Activated B cell treated with CpG ODN at 0.5 μM for 24 hours (primary cell): Measurements from ENCODE around the gene LMTK3. TPM values are rescaled to one million over a fixed set of nuclear protein-coding genes. Genes with fewer than 3 reads are reported as not detected.

ENCODE experiments used
- ATAC-seq: fragments of 200-7000 bp; cut with Tn5 transposase; one replicate; pipeline ENCODE4 v1.10.0; 2021; ENCODE audit warnings: low read depth, mild to moderate bottlenecking, moderate library complexity
- CTCF ChIA-PET: fragments of 350-600 bp; sonication (Branson Sonifier 250); formaldehyde crosslinking; loops from one replicate; lab custom pipeline; 2021; ENCODE audit warnings: antibody characterized with exemption; lab: Charles Lee
- POLR2A ChIA-PET: fragments of 350-600 bp; sonication (Branson Sonifier 250); formaldehyde crosslinking; loops from one replicate; lab custom pipeline; 2021; ENCODE audit warnings: antibody characterized with exemption; lab: Charles Lee
- DNase-seq: peaks from one replicate; pipeline ENCODE4 v3.0.0; 2022
- H3K27ac Mint-ChIP-seq: one replicate; pipeline ENCODE4 v1.8.0; 2020; ENCODE audit warnings: mixed read lengths
- H3K27me3 Mint-ChIP-seq: one replicate; pipeline ENCODE4 v1.8.0; 2021; ENCODE audit warnings: mixed read lengths
- H3K36me3 Mint-ChIP-seq: one replicate; pipeline ENCODE4 v1.8.0; 2021; ENCODE audit warnings: low read depth, mixed read lengths
- H3K4me1 Mint-ChIP-seq: one replicate; pipeline ENCODE4 v1.8.0; 2021; ENCODE audit warnings: mixed read lengths
- H3K4me3 Mint-ChIP-seq: one replicate; pipeline ENCODE4 v1.8.0; 2020; ENCODE audit warnings: mild to moderate bottlenecking, mixed read lengths
- H3K9me3 Mint-ChIP-seq: one replicate; pipeline ENCODE4 v1.8.0; 2020; ENCODE audit warnings: mixed read lengths
- CTCF ChIP-seq: fragments of 200-600 bp; IDR thresholded peaks from one replicate; pipeline ENCODE4 v1.8.0; 2022; ENCODE audit warnings: antibody characterized with exemption, mild to moderate bottlenecking
- intact Hi-C: fragments of 100-400 bp; cut with micrococcal nuclease; formaldehyde crosslinking; loops from one replicate; pipeline ENCODE4 v1.15.1; 2024
- total RNA-seq: library from RNA; stranded (reverse); gene quantifications from 2 replicates; pipeline ENCODE4 v1.2.3, GENCODE V29; 2022

The LMTK3 gene
- total RNA-seq, 1 donor from 2014 or later: 0.60 TPM

GRCh38 chr19:48537541-48537940 lies 25.9 kb upstream of the LMTK3 start:
- ATAC-seq (no peak), DNase-seq (no peak)
- Mint-ChIP-seq H3K4me1 (no peaks in the 10 kb centered on the region), H3K36me3 (no peaks in the 10 kb centered on the region), H3K9me3 (no peaks in the 10 kb centered on the region), H3K4me3 (no peak overlapping the region), H3K27ac (no peak overlapping the region), H3K27me3 (peaks cover 2% of the 10 kb centered on the region)
- ChIA-PET CTCF (no interaction called here), POLR2A (no interaction called here)
- TF ChIP-seq CTCF: no peak
- intact Hi-C loops: no loop called here

- Mint-ChIP-seq H3K9me3 (peaks cover 5% of the 10 kb centered on the region), H3K4me3 (no peak overlapping the region), H3K27ac (no peak overlapping the region), H3K4me1 (no peaks in the 10 kb centered on the region), H3K27me3 (peaks cover 9% of the 10 kb centered on the region), H3K36me3 (no peaks in the 10 kb centered on the region)
- CTCF ChIA-PET: no interaction called here
- no peak for TF ChIP-seq CTCF
- POLR2A ChIA-PET: no interaction called here
- ATAC-seq (no peak), DNase-seq (no peak)
- intact Hi-C loops: no loop called here
Measured at GRCh38 chr19:48533770-48534169, 22.1 kb upstream of the LMTK3 start.

DNA sequence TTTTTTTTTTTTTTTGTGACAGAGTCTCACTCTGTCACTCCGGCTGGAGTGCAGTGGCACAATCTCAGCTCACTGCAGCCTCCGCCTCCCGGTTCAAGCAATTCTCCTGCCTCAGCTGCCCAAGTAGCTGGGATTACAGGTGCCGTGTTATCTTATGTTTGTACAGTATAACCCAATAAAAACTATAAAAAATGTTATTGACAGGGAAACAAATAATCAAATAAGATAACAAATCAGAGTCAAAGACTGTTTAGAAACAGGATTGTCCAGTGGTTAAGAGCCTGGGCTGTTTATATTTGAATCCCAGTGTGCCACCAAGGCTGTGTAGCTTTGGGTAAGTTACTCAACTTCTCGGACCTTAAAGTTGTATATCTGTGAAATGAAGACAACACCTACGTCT lies 19.1 kb upstream of the LMTK3 start:
- DNase-seq (no peak), ATAC-seq (no peak)
- Mint-ChIP-seq H3K4me1 (no peaks in the 10 kb centered on the region), H3K36me3 (no peaks in the 10 kb centered on the region), H3K27me3 (peaks cover 12% of the 10 kb centered on the region), H3K4me3 (no peak overlapping the region), H3K9me3 (peaks cover 14% of the 10 kb centered on the region), H3K27ac (no peak overlapping the region)
- intact Hi-C loops: no loop called here
- TF ChIP-seq CTCF: no peak
- POLR2A ChIA-PET: no interaction called here
- CTCF ChIA-PET: no interaction called here

DNA sequence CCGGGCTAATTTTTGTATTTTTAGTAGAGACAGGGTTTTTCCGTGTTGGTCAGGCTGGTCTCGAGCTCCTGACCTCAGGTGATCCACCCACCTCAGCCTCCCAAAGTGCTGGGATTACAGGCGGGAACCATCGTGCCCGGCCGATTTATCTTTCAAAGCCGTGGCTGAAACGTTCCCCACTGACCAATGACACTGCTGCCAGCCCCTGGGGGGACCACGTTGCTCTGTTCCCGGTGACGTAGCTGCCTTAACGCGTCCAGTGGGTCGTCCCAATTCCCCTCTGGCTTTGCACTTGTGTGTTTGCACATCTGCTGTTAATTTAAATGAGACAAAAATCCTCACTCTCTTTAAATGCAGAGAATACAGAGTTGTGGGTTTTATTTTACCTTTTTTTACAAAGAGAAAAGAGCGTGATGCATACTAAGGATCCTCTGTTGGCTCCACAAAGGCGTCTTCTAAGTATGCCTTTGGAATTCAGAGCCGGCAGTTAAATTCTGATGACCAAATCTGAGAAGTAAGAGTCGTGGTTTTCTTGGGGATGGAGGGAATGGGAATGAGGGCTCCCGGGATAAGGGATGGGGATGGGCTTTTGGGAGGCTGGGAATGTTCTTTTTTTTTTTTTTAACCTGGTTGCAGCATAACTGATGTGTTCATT lies 18.6 kb upstream of the LMTK3 start:
- intact Hi-C loops: no loop called here
- ATAC-seq: no peak
- Mint-ChIP-seq H3K27me3 (peaks cover 12% of the 10 kb centered on the region), H3K9me3 (peaks cover 14% of the 10 kb centered on the region), H3K4me1 (no peaks in the 10 kb centered on the region), H3K36me3 (no peaks in the 10 kb centered on the region), H3K4me3 (no peak overlapping the region), H3K27ac (no peak overlapping the region)
- TF ChIP-seq CTCF: no peak
- ChIA-PET CTCF (no interaction called here), POLR2A (no interaction called here)
- no peak for DNase-seq

GRCh38 chr19:48529156-48529555 lies 17.5 kb upstream of the LMTK3 start:
- POLR2A ChIA-PET: no interaction called here
- Mint-ChIP-seq H3K27me3 (peaks cover 16% of the 10 kb centered on the region), H3K4me3 (no peak overlapping the region), H3K36me3 (peaks cover 2% of the 10 kb centered on the region), H3K9me3 (peaks cover 16% of the 10 kb centered on the region), H3K27ac (no peak overlapping the region), H3K4me1 (no peaks in the 10 kb centered on the region)
- TF ChIP-seq CTCF: no peak
- CTCF ChIA-PET: no interaction called here
- intact Hi-C loops: no loop called here
- ATAC-seq (no peak), DNase-seq (no peak)
